ENCODE measurements around the gene PDE11A. TPM values are rescaled to one million over a fixed set of nuclear protein-coding genes. Genes with fewer than 3 reads are reported as not detected.

Gene PDE11A
- total RNA-seq, 1 experiment from 2014 or later, result 0.13 TPM

- no peak overlapping the region for H2BK5ac ChIP-seq (ENCODE audit: insufficient read length, low read length)
- H3K23me2 ChIP-seq (ENCODE audit: insufficient read length, low read depth, low read length, poor library complexity, severe bottlenecking), result no peaks in the 10 kb centered on the region
- no peaks in the 10 kb centered on the region for H3K27me3 Mint-ChIP-seq (ENCODE audit: low read depth)
- no peak overlapping the region for H2AK5ac ChIP-seq (ENCODE audit: insufficient read length, low read length)
- no peak overlapping the region for H3K4me2 ChIP-seq (ENCODE audit: insufficient read depth, insufficient read length, low read length)
- no peak overlapping the region for H2BK20ac ChIP-seq (ENCODE audit: low read depth, low read length, poor library complexity, severe bottlenecking)
- no peak overlapping the region for H3K27ac Mint-ChIP-seq
- H2BK12ac ChIP-seq (ENCODE audit: insufficient read length, low read depth, low read length), result no peak overlapping the region
- DNase-seq, result no peak
- no peaks in the 10 kb centered on the region for H3K79me2 ChIP-seq (ENCODE audit: insufficient read depth, low read length)
- TF ChIP-seq CTCF (conservative IDR thresholded peaks at IDR 0.05), result no peak
- no peaks in the 10 kb centered on the region for H3K27me3 ChIP-seq (ENCODE audit: insufficient read depth, low read length)
- H4K5ac ChIP-seq (ENCODE audit: insufficient read length, low read depth, low read length), result no peak overlapping the region
- no peak overlapping the region for H2BK15ac ChIP-seq (ENCODE audit: low read depth, low read length)
- no peaks in the 10 kb centered on the region for H3K36me3 Mint-ChIP-seq (ENCODE audit: insufficient read depth in 1 of 3, low read depth in 3 of 3)
- H3K4ac ChIP-seq (ENCODE audit: low read depth, low read length), result no peak overlapping the region
- no peaks in the 10 kb centered on the region for H3K79me1 ChIP-seq (ENCODE audit: insufficient read depth, low read depth, low read length, poor library complexity, severe bottlenecking)
- no peak overlapping the region for H4K91ac ChIP-seq (ENCODE audit: insufficient read length, low read depth, low read length)
- H3K27ac ChIP-seq (ENCODE audit: insufficient read length, low read depth, low read length), result no peak overlapping the region
- no peak overlapping the region for H3K18ac ChIP-seq (ENCODE audit: insufficient read length, low read depth, low read length)
- no peak overlapping the region for H3K14ac ChIP-seq (ENCODE audit: insufficient read depth, low read length)
- H3K4me1 Mint-ChIP-seq, result no peaks in the 10 kb centered on the region
- H3K9me3 ChIP-seq (ENCODE audit: control insufficient read depth, low read depth, low read length), result no peaks in the 10 kb centered on the region
- no peaks in the 10 kb centered on the region for H4K20me1 ChIP-seq (ENCODE audit: control insufficient read depth, insufficient read depth, insufficient read length)
- H3K23ac ChIP-seq (ENCODE audit: insufficient read length, low read depth, low read length), result no peak overlapping the region
- H3K4me1 ChIP-seq (ENCODE audit: insufficient read depth, low read length), result no peaks in the 10 kb centered on the region
- H3T11ph ChIP-seq (ENCODE audit: low read length), result no peak overlapping the region
- H2AFZ ChIP-seq (ENCODE audit: low read length), result no peak overlapping the region
- no CpG with 5 or more reads among the region's 3 CpGs for WGBS (ENCODE audit: extremely low coverage, insufficient read length, low lambda C conversion rate)
- H3K56ac ChIP-seq (ENCODE audit: insufficient read length, low read depth, low read length), result no peak overlapping the region
- H2BK120ac ChIP-seq (ENCODE audit: low read depth, low read length, poor library complexity, severe bottlenecking), result no peak overlapping the region
- no peak overlapping the region for H4K8ac ChIP-seq (replicated peaks; ENCODE audit: insufficient read length, low read depth, low read length)
- no peak overlapping the region for H3K9ac ChIP-seq (ENCODE audit: extremely low read depth, insufficient read length, low read length)
- H3K9me3 Mint-ChIP-seq, result peaks cover under 1 to 3% of the 10 kb centered on the region in 2 experiments; a peak in 1 of 5 replicates
- H3K4me3 Mint-ChIP-seq, result no peak overlapping the region
These were observed 28.9 kb upstream of the PDE11A start for GRCh38 chr2:178101321-178102079.
